ENCODE results near the gene PAQR5.
"Not testable (repeated sequence)": the region's sequence is repeated elsewhere in the genome, so short reads cannot be mapped to it uniquely, and the experiment has no call there.

PAQR5 gene

DNA sequence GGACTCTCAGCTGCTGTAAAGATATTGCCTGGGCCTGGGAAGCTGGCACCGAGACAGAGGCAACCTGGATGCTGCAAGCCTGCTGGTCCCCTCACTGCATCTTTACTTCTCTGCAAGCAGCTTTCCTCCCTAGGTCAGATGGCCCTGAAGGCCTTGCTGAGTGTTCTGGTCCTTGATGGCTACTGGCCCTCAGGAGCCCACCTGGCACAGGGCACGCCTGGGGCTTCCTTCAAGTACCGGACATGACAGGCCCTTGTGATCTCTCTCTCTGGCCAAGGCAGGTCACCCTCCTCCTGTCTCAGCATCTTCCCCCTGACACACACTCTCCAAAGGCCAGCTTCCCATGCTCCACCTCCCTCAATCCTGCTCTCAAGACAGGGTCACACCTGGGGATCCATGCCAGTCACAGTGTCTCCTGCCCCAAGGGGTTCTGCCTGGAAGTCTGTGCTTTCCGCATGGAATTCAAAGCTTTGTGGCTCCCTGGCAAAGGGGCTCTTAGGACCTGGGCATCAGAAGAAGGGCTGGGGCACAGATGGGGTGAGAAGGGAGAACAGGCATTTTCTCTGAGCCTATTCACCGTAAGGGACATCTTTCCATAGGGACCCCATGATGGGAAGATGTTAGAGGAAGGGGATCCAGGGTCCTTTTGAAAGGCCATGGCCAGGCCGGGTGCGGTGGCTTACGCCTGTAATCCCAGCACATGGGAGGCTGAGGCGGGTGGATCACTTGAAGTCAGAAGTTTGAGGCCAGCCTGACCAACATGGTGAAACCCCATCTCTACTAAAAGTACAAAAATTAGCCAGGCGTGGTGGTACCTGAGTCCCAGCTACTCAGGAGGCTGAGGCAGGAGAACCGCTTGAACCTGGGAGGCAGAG lies 4.7 kb upstream of the PAQR5 start:
- DNase-seq = no peak

DNA sequence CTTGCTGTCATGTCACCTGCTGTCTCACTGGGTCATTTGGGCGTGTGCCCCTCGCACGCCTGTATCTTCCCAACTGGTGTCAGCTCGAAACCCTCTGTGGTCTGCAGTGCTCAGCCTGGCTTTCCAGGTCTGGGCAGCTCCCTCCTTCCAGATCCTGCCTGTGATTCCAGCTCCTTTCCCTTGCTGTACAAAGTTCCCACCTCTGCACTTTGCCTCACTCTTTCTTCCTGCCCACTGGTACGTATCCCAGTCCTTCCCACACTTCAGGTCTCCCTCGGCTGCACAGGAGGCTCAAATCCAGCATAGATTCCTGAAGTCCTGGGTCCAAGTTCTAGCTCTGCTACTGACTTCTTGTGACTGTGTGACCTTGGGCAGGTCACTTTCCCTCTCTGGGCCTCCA lies 2.1 kb upstream of the PAQR5 start:
- no peak for DNase-seq

DNA sequence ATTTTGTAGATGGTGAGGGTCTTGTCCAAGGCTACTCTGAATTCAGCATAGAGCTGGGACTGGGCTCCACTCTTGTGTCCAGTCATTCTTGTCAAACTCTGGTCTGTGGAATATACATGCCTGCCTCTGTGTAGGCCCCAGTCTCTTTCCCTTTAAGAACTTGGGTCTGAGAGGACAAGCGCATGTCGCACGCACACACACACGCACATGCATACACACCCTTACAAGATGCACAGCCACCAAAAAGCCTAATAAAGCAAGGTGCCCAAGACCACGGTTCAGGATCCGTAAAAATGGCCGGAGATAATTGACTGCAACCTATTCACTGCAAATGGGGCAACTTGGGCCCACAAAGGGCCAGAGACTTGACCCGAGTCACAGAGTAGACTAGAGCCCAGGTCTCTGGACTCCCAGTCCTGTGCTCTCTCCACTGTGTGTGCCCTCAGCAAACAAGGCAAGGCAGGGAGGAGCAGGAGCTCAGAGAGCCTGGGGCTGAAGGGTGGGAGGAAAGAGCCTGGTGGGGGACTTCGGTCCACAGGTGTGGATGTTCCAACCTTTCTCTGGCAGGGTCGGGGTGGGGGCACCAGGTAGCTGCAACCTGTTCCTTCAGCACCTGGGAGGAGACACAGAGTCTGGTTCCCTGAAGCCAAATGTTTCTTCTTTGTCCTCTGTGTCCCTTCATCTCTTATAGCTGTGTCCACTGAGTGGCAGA lies 914 bp upstream of the PAQR5 start:
- no peak for DNase-seq

DNA sequence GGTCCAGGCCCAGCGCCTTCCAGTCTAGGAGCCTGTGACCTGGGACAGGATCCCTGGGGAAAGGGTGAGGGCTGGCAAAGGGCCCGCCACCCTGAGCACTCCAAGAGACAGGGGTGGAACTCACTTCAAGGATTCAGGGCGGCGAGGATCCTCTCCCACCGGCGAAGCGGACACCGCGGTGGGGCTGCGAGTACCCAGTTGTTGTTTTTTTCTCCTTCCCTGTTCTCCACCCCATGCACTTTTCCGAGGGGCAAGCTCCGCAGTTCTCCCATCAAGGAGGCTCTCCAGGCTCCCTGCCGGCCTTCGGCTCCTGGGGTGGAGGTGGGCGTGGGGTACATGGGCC lies 387 bp upstream of the PAQR5 start:
- no peak for DNase-seq

DNA sequence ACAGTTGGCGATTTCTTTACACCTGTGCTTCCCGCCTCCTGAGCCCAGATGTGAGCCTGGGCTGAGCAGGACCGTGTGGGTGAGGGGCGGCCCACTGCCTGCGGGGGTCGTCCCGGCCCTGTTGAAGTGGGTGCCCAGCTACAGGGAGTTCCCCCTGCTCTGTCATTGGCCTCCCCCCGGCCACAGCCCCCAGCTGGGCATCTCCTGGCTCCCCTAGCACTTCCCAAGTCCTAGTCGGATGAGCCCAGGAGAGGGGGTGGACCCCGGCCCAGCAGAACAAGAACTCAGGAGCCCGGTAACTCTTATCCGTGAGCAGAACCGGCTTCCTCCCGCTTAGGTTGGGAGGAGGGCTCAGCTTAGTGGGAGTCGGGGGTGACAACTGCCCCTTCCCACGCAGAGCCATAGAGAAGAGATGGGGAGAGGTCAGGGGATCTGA lies 757 bp downstream of the PAQR5 start:
- no peak for DNase-seq

DNA sequence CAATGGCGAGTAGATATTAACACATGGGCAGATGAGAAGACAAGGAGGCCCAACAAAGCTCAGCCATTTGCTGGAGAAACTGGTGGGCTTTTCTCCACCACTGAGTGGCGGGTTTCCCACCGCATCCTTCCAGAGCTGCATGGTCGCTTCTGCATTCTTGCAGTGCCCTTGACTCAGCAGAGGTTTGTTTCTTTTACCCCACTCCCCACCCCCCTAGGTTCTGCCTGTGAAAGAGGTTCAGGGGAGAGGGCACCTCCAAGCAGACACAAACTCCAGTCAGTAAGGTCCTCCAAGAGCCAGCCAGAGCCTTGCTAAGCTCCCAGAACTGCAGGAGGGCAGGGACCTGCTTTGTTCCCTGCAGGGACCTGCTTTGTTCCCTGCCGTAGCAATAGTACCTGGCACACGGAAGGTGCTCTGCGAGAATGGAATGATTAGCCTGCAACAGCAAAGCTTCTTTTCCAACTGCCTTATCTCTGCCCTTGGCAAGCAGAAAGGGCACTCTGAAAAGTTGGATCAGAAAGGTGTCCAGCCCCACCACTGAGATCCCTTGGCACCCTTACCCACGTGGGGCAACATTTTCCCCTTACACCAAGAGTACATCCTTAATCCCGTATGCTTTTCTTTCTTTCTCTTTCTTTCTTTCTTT lies 1.4 kb downstream of the PAQR5 start:
- peak; percentile 48 for DNase-seq

DNA sequence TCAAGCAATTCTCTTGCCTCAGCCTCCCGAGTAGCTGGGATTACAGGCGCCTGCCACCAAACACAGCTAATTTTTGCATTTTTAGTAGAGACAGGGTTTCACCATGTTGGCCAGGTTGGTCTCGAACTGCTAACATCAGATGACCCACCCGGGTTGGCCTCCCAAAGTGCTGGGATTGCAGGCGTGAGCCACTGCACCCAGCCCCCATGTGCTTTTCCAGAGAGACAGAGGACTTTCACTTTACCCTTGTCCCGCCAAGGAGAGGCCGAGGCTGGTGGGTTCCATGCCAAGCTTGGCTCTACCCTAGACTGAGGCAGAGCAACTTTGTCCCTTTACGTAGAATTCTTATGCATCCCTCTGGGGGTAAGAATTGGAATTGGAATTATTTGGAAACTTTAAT lies 2.4 kb downstream of the PAQR5 start:
- not testable (repeated sequence) for DNase-seq

DNA sequence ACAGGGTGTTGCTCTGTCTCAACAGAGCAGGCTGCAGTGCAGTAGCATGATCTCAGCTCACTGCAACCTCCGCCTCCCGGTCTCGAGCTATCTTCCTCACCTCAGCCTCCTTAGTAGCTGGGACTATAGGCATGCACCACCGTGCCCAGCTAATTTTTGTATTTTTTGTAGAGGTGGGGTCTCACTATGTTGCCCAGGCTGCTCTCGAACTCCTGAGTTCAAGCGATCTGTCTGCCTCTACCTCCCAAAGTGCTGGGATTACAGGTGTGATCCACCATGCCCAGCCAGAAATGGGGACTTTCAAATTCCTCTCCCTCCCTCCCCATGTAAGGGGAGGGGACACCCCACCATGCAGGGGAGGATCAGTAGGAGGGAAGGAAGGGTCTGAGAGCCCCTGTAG lies 3.4 kb downstream of the PAQR5 start:
- DNase-seq = not testable (repeated sequence)

DNA sequence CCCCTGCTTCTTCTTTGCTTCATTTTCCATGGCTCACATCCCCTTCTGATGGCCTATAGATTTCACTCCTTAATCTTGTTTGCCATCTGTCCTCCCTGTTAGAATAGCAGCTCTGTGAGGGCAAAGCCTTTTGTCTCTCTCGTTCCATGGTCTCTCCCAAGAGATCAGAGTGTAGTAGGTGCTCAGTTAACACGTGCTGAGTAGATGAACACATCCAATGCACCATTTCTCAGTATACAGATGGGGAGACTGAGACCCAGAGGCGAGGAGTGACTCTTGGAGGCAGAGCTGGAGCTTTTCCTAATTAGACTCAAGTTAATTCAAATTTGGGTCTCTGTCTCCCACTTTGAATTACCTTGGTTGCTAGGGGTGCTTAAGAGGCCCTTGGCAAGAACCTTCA lies 4.2 kb downstream of the PAQR5 start:
- no peak for DNase-seq

DNA sequence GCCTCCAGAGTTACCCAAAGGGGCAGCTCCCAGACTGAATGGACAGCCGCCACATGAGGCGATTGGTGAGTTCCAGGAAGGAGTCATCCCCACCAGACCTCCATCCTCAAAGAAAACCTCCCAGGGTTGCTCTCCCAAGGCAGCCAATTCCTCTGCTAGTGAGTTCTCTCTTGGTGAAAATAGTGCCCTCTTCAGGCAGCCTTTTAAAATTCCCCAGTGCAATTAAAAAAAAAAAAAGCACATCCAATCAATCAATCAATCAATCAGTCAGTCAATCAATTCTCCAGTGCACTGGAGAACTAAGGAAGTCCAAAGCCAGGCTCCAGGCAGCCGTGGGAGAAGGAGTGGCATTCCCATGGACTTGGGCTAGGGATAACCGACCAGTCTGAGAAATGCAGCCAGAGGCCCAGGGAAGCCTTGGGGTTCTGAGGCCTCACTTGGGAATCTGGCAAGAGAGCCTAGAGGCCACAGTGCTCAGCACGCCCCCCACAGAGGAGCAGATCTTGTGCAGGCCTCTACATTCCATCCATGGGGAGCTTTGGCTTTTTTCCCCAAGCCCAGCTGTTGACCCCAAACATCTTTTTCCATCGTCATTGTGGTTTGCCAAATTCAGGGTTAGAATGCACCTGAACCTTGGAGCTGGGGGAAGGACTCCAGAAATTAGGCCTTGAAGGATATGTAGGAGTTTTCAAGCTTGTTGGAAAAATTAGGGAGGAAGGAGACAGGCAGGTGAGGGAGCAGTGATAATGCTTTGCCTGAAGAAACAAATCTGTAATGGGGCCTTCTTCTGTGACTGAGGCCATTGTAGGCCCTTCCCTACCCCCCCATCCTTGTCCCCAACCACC lies 4.8 kb downstream of the PAQR5 start:
- DNase-seq = no peak

DNA sequence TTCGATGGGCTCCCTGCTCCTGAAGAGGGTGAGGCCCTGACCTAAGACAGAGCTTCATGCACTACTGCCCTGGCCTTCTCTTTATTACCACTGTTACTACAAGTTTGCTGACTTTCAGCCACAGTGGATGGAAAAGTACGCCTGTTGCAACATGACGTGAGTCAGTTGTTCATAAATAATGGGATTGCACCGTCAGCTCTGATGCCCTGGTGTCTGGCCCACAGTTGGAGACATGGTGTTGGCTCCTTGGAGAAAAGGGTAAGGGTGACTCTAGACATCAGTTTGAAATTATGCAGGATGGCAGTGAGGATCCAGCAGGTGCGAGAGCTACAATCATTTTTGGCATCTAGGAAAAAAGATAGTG lies 5.5 kb downstream of the PAQR5 start:
- no peak for DNase-seq

DNA sequence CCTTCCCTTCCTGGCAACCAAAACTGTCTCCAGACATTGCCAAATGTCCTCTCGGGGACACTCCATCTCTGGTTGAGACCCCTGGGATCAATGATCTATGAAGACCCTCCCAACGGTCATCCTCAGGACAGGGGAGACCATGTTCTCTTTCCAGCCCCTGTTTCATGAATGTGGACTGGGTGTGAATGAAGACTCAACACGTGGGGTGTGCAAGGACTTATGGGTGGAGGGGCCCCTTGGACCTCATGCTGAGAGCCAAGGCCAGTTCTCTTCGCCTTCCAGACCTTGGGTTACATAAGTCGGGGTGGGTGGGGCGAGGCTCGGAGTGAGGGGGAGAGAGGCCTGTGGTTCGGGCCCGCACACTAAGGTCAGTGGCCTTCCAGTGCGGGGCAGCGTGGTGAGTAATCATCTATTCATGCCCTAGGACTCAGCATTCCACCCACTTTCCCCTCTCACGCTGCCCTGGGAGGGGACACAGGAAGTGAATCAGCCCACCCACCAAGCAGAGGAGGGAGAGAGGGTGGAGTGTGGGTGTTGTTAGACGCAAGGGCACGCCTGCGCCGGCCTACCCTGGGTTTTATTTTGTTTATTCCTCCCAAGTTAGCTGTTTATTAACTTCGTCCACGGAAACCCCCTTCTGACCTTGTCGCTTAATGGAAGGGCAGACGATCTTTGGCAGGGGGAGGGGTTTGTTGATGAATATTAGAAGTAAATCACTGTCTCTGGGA lies 6.7 kb downstream of the PAQR5 start:
- DNase-seq = no peak

DNA sequence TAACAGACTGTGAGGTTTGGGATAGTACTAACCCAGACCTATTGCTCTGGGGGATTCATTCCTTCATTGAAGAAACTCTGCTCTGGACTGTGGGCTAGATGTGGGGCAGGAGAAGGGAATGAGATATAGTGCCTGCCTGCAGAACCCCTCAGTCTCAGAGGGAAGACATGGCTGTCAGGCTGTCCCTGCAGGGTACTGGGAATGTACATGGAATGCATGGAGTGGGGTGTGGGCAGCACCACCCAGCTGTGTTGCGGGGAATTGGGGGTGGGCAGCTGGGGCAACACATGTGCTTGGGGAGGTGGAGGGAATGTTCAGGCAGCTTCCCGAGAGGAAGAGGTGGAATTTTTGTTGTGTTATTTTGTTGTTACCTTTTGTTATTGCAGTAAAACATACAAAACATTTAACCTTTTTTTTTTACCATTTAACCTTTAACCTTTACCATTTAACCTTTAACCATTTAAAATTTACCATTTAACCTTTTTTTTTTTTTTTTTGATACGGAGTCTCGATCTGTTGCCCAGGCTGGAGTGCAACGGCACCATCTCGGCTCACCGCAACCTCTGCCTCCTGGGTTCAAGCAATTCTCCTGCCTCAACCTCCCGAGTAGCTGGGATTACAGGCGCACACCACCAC lies 7.3 kb downstream of the PAQR5 start:
- no peak for DNase-seq

DNA sequence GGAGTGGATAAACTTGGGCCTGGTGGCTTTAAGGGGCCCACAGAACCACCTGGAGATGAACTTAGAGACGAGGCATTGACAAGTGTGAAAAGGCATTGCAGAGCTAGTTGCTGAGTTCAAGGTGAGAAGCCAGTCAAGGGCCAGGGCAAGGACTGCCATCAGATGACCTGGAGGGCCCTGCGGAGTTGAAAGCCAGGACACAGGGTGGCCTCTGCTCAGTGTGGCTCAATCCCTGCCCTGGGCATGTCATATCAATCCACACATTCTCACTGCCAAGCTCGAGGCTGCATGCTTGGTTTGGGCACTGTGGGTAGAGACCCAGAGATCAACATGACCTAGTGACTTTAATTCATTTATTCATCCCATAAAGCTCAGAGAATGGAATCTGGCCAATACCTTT lies 9.2 kb downstream of the PAQR5 start:
- no peak for DNase-seq

DNA sequence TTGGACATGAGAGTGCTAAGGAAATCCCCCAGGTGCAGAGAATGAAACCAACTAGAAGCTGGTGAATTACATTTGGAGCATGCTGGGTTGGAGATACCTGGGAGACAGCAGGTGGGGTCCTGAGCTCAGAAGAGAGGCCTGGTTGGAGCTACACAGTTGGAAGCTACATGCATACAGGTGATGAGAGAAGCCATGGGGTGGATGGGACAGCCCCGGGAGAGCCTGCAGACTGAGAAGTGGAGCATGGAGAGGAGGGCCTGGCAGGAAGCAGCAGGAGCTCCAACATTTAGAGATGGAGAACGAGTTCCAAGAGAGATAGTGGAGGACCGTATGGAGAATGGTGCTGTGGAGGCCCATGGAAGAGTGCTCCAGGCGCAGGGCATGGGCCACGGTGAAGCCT lies 10.2 kb downstream of the PAQR5 start:
- no peak for DNase-seq

DNA sequence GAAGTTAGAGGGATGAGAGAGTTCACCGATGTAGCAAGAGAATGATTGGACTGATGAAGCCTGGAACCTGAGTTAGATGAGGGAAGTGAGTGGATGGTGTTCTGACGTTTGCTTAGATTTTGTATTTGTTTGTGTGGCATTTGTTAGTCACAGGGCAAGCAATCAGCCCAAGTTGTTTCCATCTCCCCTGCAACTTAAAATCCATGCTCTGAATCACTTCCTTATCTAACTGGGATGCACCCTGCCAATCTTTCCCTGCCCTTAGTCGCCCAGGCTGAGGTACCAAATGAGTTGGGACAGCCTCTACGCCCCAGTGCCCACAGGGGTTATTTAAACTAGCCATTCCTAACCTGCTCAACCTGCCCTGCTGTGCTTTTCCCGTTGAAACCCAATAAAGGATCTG lies 12.6 kb downstream of the PAQR5 start:
- DNase-seq = no peak

DNA sequence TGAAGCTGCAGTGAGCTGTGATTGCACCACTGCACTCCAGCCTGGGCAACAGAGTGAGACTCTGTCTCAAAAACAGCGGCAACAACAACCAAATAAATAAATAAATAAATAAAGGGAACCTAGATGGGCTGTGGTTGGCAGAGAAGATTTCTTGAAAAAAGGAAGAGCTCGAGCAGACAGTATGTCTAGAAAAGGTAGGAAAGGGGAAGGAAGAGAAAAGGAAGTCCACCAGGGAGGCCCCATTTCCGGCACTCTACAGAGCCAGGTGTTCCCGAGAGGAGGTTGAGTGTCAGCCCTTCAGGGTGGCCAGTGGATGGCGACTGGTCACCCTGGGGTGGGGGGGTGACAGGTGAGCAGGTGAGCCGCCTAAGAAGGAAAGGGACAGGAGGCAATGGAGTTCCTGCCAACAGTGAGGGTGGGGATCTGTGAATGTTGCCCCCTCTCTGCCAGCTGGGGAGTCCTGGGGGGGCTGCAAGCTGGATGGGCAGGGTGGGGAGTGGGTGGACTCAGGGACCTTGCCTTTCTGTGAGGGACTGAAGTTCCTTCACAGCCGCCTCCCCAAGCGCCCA lies 14.8 kb downstream of the PAQR5 start:
- no peak for DNase-seq

DNA sequence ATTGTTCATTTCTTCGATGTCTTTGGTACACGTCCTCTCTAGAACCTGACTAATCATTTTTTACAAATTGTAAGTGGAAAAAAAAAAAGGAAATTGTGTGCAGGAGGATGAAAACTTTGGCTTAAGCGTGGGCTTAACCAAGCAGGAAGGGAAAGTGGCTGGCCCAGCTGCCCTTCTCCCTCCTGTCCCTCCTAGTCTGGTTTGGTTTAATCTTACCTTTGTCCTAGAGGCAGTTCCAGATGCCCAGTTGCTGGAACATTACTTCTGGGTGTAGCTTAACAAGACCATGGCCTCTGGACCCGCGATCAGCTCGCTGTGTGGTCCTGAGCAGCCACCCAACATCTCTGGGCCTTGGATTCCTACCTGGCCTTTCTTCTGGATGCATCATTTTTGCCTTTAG lies 15.4 kb downstream of the PAQR5 start:
- DNase-seq = no peak

DNA sequence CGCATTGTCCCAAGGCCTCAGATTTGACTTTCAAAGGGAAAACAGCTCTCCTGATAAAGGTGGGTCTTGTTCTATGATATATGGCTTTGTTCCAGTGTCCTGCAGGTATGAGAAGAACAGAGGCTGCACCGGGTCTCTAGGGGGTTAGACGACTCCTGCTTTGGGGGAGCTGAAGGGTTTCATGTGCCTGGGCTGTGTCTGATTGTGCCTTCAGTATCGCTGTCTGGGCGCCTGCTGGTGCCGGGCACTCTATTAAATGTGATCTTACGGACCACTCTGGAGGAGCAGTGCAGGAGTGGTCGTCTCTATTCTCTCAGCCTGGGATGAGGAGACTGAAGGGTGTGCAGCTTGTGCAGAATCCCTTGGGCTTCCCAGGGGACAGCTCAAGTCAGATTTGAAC lies 16.0 kb downstream of the PAQR5 start:
- DNase-seq = no peak

DNA sequence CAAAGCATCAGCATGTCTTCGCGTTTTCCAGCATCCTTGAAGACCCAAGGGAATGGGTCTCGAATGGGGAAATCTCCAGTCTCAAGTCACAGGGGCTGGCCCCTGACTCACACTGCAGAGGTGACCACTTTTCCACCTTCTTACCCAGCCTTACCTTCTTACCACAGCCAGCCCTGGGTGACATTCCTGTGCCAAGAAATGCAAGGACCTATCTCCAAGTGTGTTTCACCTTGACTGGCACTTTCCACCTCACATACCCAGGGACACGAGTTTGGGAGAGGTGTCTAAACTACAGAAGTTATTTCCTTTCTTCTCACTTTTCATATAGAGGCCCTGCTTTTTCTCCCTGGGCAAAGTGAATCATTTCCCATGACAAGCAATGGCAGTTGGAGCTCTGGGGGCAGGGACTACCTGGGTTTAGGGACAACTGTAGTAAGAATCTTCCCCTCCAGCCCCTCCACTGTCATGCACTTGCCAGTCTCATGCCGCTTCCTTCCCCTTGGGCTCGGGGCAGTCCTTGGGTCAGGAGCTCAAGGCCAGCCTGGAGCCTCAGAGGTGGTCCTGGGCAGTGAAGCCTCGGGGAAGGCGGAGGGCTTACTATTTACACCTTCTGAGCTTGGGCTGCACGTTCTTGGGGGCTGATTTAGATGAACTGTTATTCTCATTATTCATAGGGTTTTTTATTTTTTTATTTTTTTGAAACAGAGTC lies 16.8 kb downstream of the PAQR5 start:
- no peak for DNase-seq

DNA sequence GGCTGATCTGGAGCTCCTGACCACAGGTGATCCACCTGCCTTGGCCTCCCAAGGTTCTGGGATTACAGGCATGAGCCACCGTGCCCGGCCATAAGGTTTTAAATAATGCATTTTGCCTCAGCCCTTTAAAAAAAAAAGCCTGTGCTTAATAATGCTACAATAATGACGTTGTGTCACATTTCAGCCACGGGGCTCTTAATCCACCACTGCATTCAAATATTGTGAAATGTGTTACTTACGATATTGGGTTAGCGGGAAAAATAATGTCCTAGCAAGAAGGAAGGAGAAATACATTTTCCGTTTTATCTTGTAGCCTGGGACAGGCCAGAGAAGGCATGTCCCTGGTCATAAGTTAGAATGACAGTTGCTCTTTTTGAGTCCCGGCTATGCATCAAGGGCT lies 17.6 kb downstream of the PAQR5 start:
- no peak for DNase-seq
